ENCODE data around the gene SYNPO.

GRCh38 chr5:150676578-150676977 is 36.1 kb downstream of the SYNPO start:
- no peak for TF ChIP-seq POLR2AphosphoS5 (IDR thresholded peaks at IDR 0.05; ENCODE audit: low read depth, low read length)
- no peak for TF ChIP-seq CTCF (IDR thresholded peaks at IDR 0.05)
- TF ChIP-seq FOXM1 (IDR thresholded peaks at IDR 0.05; ENCODE audit: low read depth), result no peak
- TF ChIP-seq TCF12 (IDR thresholded peaks at IDR 0.05), result no peak
- TF ChIP-seq USF1 (IDR thresholded peaks at IDR 0.05; ENCODE audit: borderline replicate concordance, low read depth), result no peak
- no peak for TF ChIP-seq CHD2 (IDR thresholded peaks at IDR 0.05; ENCODE audit: low read length, partially characterized antibody)
- no peak for TF ChIP-seq IRF3 (IDR thresholded peaks at IDR 0.05; ENCODE audit: low read depth, low read length)
- TF ChIP-seq GABPA (IDR thresholded peaks at IDR 0.05; ENCODE audit: low read depth), result no peak
- TF ChIP-seq TAF1 (IDR thresholded peaks at IDR 0.05; ENCODE audit: borderline replicate concordance, low read depth, low read length), result no peak

Data from SK-N-SH (cell line).